Pancreas (tissue), 10 donors: ENCODE measurements around the gene COL13A1. TPM values are rescaled to one million over a fixed set of nuclear protein-coding genes. Genes with fewer than 3 reads are reported as not detected.
A peak's percentile ranks its signal among the peaks of the same experiment; 100 is the strongest.

Experiments
- ATAC-seq, 4 donors: fragments of 200-7000 bp; cut with Tn5 transposase; one replicate each; pipeline versions ENCODE4 v1.8.0 to v1.9.1; 2020; ENCODE audit warnings: mild to moderate bottlenecking in 4 of 4, moderate library complexity in 4 of 4
- DNase-seq, 6 donors: peaks; one replicate each; pipeline ENCODE4 v3.0.0-alpha.2; 2020
- FAIRE-seq: peaks from 2 replicates; lab custom pipeline; 2012; peaks lifted over from hg19 to GRCh38; lab: Jason Lieb, UNC
- H3K27ac ChIP-seq, 4 donors: fragments of 200-600 bp; sonication (generic); 1 replicate in 3 of 4; 2 replicates in 1 of 4; pipeline versions ENCODE4 v1.5.0 to v1.8.0; 2020
- H3K27me3 ChIP-seq, 4 donors: fragments of 200-600 bp; one replicate each; pipeline ENCODE4 v1.8.0; 2021
- H3K36me3 ChIP-seq, 3 donors: fragments of 200-600 bp; sonication (generic) in 1 of 3; one replicate each; pipeline versions ENCODE4 v1.5.0 to v1.8.0; 2020 to 2021
- H3K4me1 ChIP-seq, 3 donors: fragments of 200-600 bp; one replicate each; pipeline ENCODE4 v1.8.0; 2021
- H3K4me3 ChIP-seq, 4 donors: fragments of 200-600 bp; sonication (generic) in 2 of 4; one replicate each; pipeline versions ENCODE4 v1.5.0 to v1.8.0; 2020 to 2021
- H3K9me3 ChIP-seq, 4 donors: fragments of 200-600 bp; one replicate each; pipeline ENCODE4 v1.8.0; 2021
- WGBS, 2 donors: extraction: QIAGEN DNeasy Blood & Tissue Kit; methylation state at CpG; one replicate each; pipeline ENCODE4 v1.1.7; 2013; 5-methylcytosine and 5-hydroxymethylcytosine counted together
- intact Hi-C, 3 donors: fragments of 100-400 bp; cut with DNase I; formaldehyde crosslinking; loops; one replicate each; pipeline versions ENCODE4 v1.11.1 to v1.14.2; 2022
- polyA plus RNA-seq, 2 donors: library from polyadenylated mRNA; stranded (reverse); fragments of 200-250 nt; gene quantifications; one replicate each; pipeline ENCODE4 v1.2.3, GENCODE V29; 2013
- total RNA-seq, 6 donors: library from RNA; stranded (reverse); fragmentation: NEBNext Ultra II Directional in 4 of 6; extraction: Animal tissue kit (Norgen Biotek cat#: 25700) in 4 of 6; gene quantifications; one replicate each; pipeline versions ENCODE4 v1.2.1 to v1.2.4, GENCODE V29; 2021 to 2023
- TF ChIP-seq, protein P1 (sequence below), 4 donors: fragments of 200-600 bp; sonication (generic) in 3 of 4; IDR thresholded peaks; one replicate each; pipeline versions ENCODE4 v1.5.0 to v1.8.0; 2021; ENCODE audit warnings: antibody characterized with exemption in 4 of 4
- donor health status: healthy with polysubstance abuse.
- donor health status: DM: no; HTN: no; CAD: no; lungs with moderate emphysema.
- donor health status: DM: no; HTN: no; CAD: no.
- donor health status: control.
- donor health status: control.
- donor health status: Bipolar disorder and iron deficiency.
- donor health status: DM: yes; HTN: yes; CAD: no.
- donor health status: DM: no; HTN: no; CAD: no.
- donor health status: DM: no; HTN: no; CAD: no.
- donor health status: DM: yes; HTN: yes; CAD: no.

Gene COL13A1
- total and polyA plus RNA-seq, 8 donors = 0.35 to 11.7 (median 0.92) TPM

DNA sequence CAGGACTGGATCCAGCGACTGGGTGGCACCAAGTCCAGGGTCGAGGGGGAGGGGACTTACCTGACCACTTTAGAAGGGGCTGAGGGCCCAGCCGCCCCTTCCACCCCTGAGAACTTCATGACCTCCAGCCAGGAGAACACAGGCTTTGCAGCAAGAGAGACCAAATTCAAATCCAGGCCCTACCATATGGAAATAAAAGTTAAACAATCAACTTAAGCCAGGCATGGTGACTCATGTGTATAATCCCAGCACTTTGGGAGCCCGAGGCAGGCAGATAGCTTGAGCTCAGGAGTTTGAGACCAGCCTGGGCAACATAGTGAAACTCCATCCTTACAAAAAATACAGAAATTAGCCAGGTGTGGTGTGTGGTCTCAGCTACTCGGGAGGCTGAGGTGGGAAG lies 61.9 kb downstream of the COL13A1 start:
- no peaks in the 10 kb centered on the region for H3K27me3 ChIP-seq
- no peak for ATAC-seq
- no peaks in the 10 kb centered on the region for H3K9me3 ChIP-seq
- no peak for FAIRE-seq
- WGBS, 2 donors = 61 to 79% methylated on average over 5 of the region's 5 CpGs
- TF ChIP-seq, protein P1, sequence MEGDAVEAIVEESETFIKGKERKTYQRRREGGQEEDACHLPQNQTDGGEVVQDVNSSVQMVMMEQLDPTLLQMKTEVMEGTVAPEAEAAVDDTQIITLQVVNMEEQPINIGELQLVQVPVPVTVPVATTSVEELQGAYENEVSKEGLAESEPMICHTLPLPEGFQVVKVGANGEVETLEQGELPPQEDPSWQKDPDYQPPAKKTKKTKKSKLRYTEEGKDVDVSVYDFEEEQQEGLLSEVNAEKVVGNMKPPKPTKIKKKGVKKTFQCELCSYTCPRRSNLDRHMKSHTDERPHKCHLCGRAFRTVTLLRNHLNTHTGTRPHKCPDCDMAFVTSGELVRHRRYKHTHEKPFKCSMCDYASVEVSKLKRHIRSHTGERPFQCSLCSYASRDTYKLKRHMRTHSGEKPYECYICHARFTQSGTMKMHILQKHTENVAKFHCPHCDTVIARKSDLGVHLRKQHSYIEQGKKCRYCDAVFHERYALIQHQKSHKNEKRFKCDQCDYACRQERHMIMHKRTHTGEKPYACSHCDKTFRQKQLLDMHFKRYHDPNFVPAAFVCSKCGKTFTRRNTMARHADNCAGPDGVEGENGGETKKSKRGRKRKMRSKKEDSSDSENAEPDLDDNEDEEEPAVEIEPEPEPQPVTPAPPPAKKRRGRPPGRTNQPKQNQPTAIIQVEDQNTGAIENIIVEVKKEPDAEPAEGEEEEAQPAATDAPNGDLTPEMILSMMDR (IDR thresholded peaks at IDR 0.05) = no peak
- no peaks in the 10 kb centered on the region for H3K36me3 ChIP-seq
- H3K27ac ChIP-seq = no peak overlapping the region
- H3K4me1 ChIP-seq = no peaks in the 10 kb centered on the region
- intact Hi-C loops = no loop called here
- no peak for DNase-seq
- no peak overlapping the region for H3K4me3 ChIP-seq

DNA sequence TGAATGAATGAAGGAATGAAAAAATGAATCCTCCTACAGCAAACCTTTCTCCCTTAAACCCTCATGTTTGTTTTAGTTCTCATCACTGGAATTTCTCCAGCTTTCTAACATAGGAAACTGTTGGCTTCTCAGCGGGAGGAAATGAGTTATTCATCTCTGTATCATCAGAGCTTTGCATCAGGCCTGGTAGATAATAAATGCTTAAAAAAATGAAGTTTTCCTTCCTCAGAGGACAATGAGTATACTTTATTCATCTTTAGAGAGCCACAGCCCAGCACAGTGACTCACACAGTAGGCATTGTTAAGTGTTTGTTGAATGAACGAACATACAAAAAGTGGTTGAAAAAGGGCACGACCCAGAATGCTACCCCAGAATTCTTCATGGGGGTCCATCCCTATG lies 62.6 kb downstream of the COL13A1 start:
- H3K4me3 ChIP-seq = no peak overlapping the region
- TF ChIP-seq, protein P1 (IDR thresholded peaks at IDR 0.05) = no peak
- H3K27me3 ChIP-seq = no peaks in the 10 kb centered on the region
- intact Hi-C loops = no loop called here
- no peak for ATAC-seq
- no peaks in the 10 kb centered on the region for H3K9me3 ChIP-seq
- FAIRE-seq = no peak
- H3K4me1 ChIP-seq = no peaks in the 10 kb centered on the region
- H3K27ac ChIP-seq = no peak overlapping the region
- 60 to 74% methylated on average over 3 of the region's 3 CpGs for WGBS, 2 donors
- no peak for DNase-seq
- no peaks in the 10 kb centered on the region for H3K36me3 ChIP-seq

DNA sequence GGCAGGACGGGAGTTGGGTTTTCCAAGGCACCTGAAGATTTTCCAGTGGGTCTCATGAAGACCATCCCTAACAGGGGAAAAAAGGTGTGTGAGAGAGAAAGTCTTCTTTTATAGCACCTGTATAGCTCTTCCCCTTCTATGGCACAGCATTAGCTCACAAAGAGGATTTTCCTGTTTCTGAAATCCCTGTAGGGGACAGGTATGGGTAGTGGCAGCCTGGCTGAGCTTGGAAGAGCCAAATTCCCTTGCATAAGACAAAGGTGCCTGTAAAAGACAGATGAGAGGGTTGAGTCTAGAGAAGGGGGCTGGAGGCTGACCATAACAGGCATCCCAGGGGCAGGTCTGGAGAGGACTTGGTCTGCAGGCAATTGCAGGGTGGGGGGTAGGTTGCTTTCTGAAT lies 63.7 kb downstream of the COL13A1 start:
- no peak overlapping the region for H3K27ac ChIP-seq
- ATAC-seq (no peak), DNase-seq (no peak), FAIRE-seq (no peak)
- no peaks in the 10 kb centered on the region for H3K4me1 ChIP-seq
- intact Hi-C loops = no loop called here
- no peaks in the 10 kb centered on the region for H3K27me3 ChIP-seq
- no peaks in the 10 kb centered on the region for H3K36me3 ChIP-seq
- TF ChIP-seq, protein P1 (IDR thresholded peaks at IDR 0.05) = no peak
- WGBS, 2 donors = 89 to 100% methylated on average over 1 of the region's 1 CpG
- no peak overlapping the region for H3K4me3 ChIP-seq
- H3K9me3 ChIP-seq = no peaks in the 10 kb centered on the region

DNA sequence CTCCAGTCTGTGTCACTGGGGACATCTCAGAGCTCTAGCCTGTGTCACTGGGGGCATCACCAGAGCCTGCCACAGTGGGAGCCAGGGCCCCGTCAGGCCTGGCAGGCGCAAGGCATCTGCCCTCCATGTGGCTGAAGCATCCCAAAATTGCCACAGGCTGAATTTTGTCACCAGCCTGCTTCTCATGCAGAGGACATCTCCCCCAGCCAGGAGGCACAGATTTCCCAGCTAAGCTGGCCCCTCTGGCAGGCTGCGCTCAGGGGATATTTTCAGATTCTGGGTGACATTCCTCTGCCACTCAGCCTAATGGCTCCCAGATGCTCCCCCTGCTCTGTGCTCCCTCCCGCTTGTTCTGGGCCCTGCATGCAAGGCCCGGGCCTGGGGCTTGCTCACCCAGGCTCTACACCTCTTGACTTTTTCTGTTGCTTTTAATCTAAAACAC lies 64.6 kb downstream of the COL13A1 start:
- Histone ChIP-seq H3K4me1 (no peaks in the 10 kb centered on the region), H3K36me3 (no peaks in the 10 kb centered on the region), H3K27me3 (no peaks in the 10 kb centered on the region), H3K9me3 (no peaks in the 10 kb centered on the region), H3K27ac (peak overlapping the region in 1 of 4 donors; percentile 17), H3K4me3 (no peak overlapping the region)
- no peak for ATAC-seq
- TF ChIP-seq, protein P1 (IDR thresholded peaks at IDR 0.05) = no peak
- 76 to 84% methylated on average over 5 of the region's 5 CpGs for WGBS, 2 donors
- intact Hi-C loops = no loop called here
- DNase-seq = no peak
- no peak for FAIRE-seq

DNA sequence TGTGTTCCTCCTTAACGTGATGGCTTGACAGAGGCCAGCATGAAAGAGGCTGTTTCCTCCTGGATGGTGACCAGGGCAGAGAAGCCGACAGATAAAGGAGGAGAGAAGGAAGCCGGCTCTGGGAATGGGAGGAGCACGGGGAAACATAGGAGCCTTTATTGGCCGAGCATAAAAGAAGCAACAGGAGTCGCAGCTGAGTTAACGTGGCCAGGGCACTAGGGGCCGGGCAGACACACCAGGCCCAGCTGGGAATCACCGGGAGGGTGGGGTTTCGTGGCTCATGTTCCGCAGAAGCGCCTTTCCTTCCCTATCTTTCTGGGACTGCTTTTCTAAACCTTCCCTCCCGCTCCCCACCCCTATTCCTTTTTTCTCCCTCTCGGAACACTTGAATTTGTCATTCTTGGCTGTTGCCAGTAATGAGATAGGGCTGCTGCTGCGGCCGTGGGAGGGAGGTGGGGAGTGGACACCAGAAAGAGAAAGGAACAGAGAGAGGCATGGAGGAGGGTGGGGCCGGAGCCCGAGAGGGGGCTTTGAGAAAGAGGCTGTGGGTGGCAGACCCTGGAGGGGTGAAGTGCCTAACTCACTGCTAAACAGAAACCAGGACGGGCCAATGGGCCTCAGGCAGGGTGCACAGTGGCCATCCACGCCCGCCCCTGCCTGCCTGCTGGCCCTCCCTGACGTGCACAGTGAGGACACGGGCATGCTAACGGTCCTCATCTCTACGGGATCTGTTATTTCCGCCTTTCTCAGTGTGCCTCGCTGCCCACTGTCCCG lies 65.2 kb downstream of the COL13A1 start:
- Histone ChIP-seq H3K9me3 (no peaks in the 10 kb centered on the region), H3K27me3 (no peaks in the 10 kb centered on the region), H3K4me1 (no peaks in the 10 kb centered on the region), H3K36me3 (no peaks in the 10 kb centered on the region), H3K27ac (peak overlapping the region in 3 of 4 donors; percentile 5 to 30 (median 17)), H3K4me3 (no peak overlapping the region)
- intact Hi-C loops = no loop called here
- TF ChIP-seq, protein P1 (IDR thresholded peaks at IDR 0.05) = no peak
- no peak for DNase-seq
- FAIRE-seq = no peak
- WGBS, 2 donors = 73 to 79% methylated on average over 27 to 28 of the region's 28 CpGs
- peak in 3 of 4 donors; percentile 39 to 74 (median 59) for ATAC-seq
